ENCODE measurements around the gene MAGI3. TPM values are rescaled to one million over a fixed set of nuclear protein-coding genes. Genes with fewer than 3 reads are reported as not detected.

MAGI3 gene
- total and polyA plus RNA-seq, 2 of the 13 experiments (the other 11 are each of a cell fraction or from before 2014, with no cell fraction given), result 4.0 to 11.8 TPM

DNA sequence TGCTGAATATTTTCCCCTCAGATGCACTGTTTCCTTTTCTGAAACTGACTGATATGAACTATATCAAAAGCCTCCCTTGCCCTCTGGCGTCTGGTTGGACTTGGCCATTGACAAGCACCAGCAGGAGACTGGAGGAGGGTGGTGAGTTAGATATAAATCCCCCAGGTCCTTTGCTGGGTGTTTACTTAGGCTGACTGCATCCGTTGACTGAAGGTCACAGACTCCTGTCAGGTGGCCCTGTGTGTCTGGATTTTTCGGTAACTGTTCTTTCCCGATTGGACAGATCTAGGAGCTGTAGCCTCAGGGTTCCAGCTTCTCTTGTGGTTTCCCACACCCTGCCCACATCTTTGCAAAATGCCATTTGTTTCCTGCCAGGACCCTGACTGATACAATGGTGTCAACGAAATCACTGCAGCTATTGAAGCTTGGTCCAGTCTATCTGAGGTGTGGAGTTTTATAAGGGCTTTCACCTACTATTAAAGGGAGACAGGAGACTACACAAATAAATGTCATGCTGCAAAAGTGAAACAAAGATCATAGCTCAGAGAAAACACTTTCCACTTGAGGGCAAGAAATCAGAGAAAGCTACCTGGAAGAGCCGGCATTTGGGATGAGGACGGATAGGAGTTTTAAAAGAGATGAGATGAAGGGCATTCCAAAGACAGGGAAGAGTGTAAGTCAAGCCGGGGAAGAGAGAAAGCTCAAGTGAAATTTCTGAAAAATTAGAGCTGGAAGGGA is 1.5 kb upstream of the MAGI3 start (continued):
- TF ChIP-seq ZNF3 (CRISPR knock-in tag; IDR thresholded peaks at IDR 0.05) (no peak), ZIK1 (CRISPR knock-in tag; IDR thresholded peaks at IDR 0.05; ENCODE audit: borderline replicate concordance, low read depth) (no peak), ONECUT2 (CRISPR knock-in tag; IDR thresholded peaks at IDR 0.05) (no peak), ZFX (CRISPR knock-in tag; IDR thresholded peaks at IDR 0.05; ENCODE audit: low read depth) (no peak), ZNF331 (CRISPR knock-in tag; IDR thresholded peaks at IDR 0.05) (no peak; the same call in 1 of the 2 replicates), ZNF577 (CRISPR knock-in tag; IDR thresholded peaks at IDR 0.05; ENCODE audit: borderline replicate concordance, low read depth) (no peak), RBM39 (IDR thresholded peaks at IDR 0.05; ENCODE audit: low read depth, low read length, poor library complexity, severe bottlenecking) (no peak), ERF (CRISPR knock-in tag; IDR thresholded peaks at IDR 0.05) (no peak; the same call in 1 of the 2 replicates), ZFP36 (IDR thresholded peaks at IDR 0.05; ENCODE audit: borderline replicate concordance, low read depth, low read length, partially characterized antibody) (no peak), KAT2B (IDR thresholded peaks at IDR 0.05; ENCODE audit: borderline replicate concordance, low read depth, low read length) (no peak), NFYC (CRISPR knock-in tag; IDR thresholded peaks at IDR 0.05) (no peak), ZBTB21 (CRISPR knock-in tag; IDR thresholded peaks at IDR 0.05) (no peak), LCORL (IDR thresholded peaks at IDR 0.05) (no peak), LCORL (CRISPR knock-in tag; IDR thresholded peaks at IDR 0.05) (peak; percentile 55; the same call in 1 of the 2 replicates), ZNF367 (CRISPR knock-in tag; IDR thresholded peaks at IDR 0.05; ENCODE audit: borderline replicate concordance) (no peak), ZNF616 (CRISPR knock-in tag; IDR thresholded peaks at IDR 0.05; ENCODE audit: low read depth) (no peak), ZNF552 (CRISPR knock-in tag; IDR thresholded peaks at IDR 0.05; ENCODE audit: borderline replicate concordance) (no peak), ZNF614 (CRISPR knock-in tag; IDR thresholded peaks at IDR 0.05; ENCODE audit: borderline replicate concordance) (0 out of 2 replicates have a peak, but pooled peaks have one; percentile 50)
- TF ChIP-seq, protein P1, sequence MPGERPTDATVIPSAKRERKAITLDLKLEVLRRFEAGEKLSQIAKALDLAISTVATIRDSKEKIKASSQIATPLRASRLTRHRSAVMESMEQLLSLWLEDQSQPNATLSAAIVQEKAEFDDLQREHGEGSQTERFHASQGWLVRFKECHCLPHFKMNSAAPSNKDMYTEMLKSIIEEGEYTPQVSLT (CRISPR knock-in tag; IDR thresholded peaks at IDR 0.05; ENCODE audit: borderline replicate concordance, low read depth), result no peak
- TF ChIP-seq, protein P2, sequence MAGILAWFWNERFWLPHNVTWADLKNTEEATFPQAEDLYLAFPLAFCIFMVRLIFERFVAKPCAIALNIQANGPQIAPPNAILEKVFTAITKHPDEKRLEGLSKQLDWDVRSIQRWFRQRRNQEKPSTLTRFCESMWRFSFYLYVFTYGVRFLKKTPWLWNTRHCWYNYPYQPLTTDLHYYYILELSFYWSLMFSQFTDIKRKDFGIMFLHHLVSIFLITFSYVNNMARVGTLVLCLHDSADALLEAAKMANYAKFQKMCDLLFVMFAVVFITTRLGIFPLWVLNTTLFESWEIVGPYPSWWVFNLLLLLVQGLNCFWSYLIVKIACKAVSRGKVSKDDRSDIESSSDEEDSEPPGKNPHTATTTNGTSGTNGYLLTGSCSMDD (CRISPR knock-in tag; IDR thresholded peaks at IDR 0.05), result no peak
- TF ChIP-seq, protein P3, sequence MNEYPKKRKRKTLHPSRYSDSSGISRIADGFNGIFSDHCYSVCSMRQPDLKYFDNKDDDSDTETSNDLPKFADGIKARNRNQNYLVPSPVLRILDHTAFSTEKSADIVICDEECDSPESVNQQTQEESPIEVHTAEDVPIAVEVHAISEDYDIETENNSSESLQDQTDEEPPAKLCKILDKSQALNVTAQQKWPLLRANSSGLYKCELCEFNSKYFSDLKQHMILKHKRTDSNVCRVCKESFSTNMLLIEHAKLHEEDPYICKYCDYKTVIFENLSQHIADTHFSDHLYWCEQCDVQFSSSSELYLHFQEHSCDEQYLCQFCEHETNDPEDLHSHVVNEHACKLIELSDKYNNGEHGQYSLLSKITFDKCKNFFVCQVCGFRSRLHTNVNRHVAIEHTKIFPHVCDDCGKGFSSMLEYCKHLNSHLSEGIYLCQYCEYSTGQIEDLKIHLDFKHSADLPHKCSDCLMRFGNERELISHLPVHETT (CRISPR knock-in tag; conservative IDR thresholded peaks at IDR 0.05), result no peak
- TF ChIP-seq, protein P4, sequence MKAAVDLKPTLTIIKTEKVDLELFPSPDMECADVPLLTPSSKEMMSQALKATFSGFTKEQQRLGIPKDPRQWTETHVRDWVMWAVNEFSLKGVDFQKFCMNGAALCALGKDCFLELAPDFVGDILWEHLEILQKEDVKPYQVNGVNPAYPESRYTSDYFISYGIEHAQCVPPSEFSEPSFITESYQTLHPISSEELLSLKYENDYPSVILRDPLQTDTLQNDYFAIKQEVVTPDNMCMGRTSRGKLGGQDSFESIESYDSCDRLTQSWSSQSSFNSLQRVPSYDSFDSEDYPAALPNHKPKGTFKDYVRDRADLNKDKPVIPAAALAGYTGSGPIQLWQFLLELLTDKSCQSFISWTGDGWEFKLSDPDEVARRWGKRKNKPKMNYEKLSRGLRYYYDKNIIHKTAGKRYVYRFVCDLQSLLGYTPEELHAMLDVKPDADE (CRISPR knock-in tag; IDR thresholded peaks at IDR 0.05), result no peak
- TF ChIP-seq, protein P5, sequence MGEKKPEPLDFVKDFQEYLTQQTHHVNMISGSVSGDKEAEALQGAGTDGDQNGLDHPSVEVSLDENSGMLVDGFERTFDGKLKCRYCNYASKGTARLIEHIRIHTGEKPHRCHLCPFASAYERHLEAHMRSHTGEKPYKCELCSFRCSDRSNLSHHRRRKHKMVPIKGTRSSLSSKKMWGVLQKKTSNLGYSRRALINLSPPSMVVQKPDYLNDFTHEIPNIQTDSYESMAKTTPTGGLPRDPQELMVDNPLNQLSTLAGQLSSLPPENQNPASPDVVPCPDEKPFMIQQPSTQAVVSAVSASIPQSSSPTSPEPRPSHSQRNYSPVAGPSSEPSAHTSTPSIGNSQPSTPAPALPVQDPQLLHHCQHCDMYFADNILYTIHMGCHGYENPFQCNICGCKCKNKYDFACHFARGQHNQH (CRISPR knock-in tag; IDR thresholded peaks at IDR 0.05), result peak; percentile 80
